Measurements from ENCODE around the gene IL17B. TPM values are rescaled to one million over a fixed set of nuclear protein-coding genes. Genes with fewer than 3 reads are reported as not detected.

Gene IL17B
- total RNA-seq, 1 donor from 2014 or later = not detected

DNA sequence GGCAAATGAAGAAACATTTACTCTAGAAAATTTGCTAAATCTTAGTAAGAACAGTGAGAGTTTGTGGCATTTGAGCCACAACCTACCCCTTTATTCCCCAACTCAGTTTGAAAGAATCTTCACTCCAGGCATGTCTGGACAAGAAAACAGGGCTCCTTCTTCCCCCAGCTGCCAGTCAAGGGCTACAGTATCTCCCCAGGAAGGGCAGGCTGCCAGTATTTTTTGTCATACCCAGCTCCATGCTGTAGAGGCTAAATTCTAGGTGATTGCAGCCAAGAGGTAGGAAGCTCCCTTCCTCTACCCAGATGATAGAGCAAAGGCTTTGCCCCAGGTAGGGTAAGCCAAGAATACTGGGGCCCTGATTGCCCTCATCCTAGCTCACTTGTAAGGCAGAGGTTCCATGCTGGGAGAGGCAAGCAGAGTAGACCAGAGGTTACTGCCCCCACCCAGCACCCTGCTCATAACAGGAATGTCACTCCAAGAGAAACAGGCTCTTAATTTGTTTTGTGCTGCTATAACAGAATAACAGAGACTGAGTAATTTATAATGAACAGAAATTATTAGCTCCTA is 53.8 kb downstream of the IL17B start:
- Mint-ChIP-seq H3K27ac (ENCODE audit: unreplicated experiment) (peak overlapping the region; percentile 87), H3K4me1 (ENCODE audit: unreplicated experiment) (peaks cover 46% of the 10 kb centered on the region), H3K9me3 (ENCODE audit: unreplicated experiment) (no peaks in the 10 kb centered on the region), H3K27me3 (ENCODE audit: unreplicated experiment) (no peaks in the 10 kb centered on the region), H3K4me3 (ENCODE audit: unreplicated experiment) (no peak overlapping the region), H3K36me3 (ENCODE audit: unreplicated experiment) (no peaks in the 10 kb centered on the region)
- no peak for DNase-seq (ENCODE audit: extremely low spot score, unreplicated experiment)
- TF ChIP-seq, protein P1, sequence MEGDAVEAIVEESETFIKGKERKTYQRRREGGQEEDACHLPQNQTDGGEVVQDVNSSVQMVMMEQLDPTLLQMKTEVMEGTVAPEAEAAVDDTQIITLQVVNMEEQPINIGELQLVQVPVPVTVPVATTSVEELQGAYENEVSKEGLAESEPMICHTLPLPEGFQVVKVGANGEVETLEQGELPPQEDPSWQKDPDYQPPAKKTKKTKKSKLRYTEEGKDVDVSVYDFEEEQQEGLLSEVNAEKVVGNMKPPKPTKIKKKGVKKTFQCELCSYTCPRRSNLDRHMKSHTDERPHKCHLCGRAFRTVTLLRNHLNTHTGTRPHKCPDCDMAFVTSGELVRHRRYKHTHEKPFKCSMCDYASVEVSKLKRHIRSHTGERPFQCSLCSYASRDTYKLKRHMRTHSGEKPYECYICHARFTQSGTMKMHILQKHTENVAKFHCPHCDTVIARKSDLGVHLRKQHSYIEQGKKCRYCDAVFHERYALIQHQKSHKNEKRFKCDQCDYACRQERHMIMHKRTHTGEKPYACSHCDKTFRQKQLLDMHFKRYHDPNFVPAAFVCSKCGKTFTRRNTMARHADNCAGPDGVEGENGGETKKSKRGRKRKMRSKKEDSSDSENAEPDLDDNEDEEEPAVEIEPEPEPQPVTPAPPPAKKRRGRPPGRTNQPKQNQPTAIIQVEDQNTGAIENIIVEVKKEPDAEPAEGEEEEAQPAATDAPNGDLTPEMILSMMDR (IDR thresholded peaks at IDR 0.05) = no peak

DNA sequence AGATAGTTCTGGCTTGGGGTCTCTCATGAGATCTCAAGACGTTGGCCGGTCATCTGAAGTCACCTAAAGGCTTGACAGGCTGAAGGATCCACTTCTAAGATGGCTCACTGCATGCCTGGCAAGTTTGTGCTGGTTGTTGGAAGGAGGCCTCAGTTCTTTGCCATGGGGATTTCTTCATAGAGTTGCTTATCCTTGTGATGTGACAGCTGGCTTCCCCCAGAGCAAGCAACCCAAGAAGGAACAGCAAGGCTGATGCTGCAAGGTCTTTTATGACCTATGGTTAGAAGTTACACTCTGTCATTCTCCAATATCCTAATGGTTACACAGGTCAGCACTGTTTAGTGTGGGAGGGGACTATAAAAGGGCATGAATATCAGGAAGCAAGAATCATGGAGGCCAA is 54.5 kb downstream of the IL17B start:
- H3K36me3 Mint-ChIP-seq (ENCODE audit: unreplicated experiment) = no peaks in the 10 kb centered on the region
- no peaks in the 10 kb centered on the region for H3K27me3 Mint-ChIP-seq (ENCODE audit: unreplicated experiment)
- H3K4me1 Mint-ChIP-seq (ENCODE audit: unreplicated experiment) = peaks cover 50% of the 10 kb centered on the region
- H3K9me3 Mint-ChIP-seq (ENCODE audit: unreplicated experiment) = no peaks in the 10 kb centered on the region
- peak overlapping the region; percentile 87 for H3K27ac Mint-ChIP-seq (ENCODE audit: unreplicated experiment)
- no peak for DNase-seq (ENCODE audit: extremely low spot score, unreplicated experiment)
- no peak overlapping the region for H3K4me3 Mint-ChIP-seq (ENCODE audit: unreplicated experiment)
- TF ChIP-seq, protein P1 (IDR thresholded peaks at IDR 0.05) = no peak

Other genes with a start within 250 kb of the IL17B start
- 0.64 and 0.99 TPM in 2 replicates for gene ABLIM3, start 237.8 kb downstream of the IL17B start, total RNA-seq
- gene AFAP1L1, start 107.4 kb downstream of the IL17B start, total RNA-seq = 2.2 and 2.3 TPM in 2 replicates
- gene GRPEL2, start 33.8 kb downstream of the IL17B start, total RNA-seq = 25.2 and 25.6 TPM in 2 replicates
- 7.7 TPM in 2 replicates for gene PCYOX1L, start 21.2 kb downstream of the IL17B start, total RNA-seq
- 278 and 282 TPM in 2 replicates for gene CSNK1A1, start 172.1 kb upstream of the IL17B start, total RNA-seq
- 8.9 and 10.5 TPM in 2 replicates for gene ARHGEF37, start 202.2 kb upstream of the IL17B start, total RNA-seq

Measured in osteocyte (in vitro differentiated cells).